Esophagus muscularis mucosa (tissue), 4 donors: Measurements from ENCODE around the gene LDB1.

Source experiments
- CTCF ChIP-seq, 3 experiments: fragments of 200-600 bp in 2 of 3; fragments of 450-650 bp in 1 of 3; sonication (generic) in 2 of 3; IDR thresholded peaks; one replicate each; pipeline ENCODE4 v1.5.1; 2017 to 2019; ENCODE audit warnings: antibody characterized with exemption in 3 of 3, mild to moderate bottlenecking in 2 of 3, moderate library complexity in 1 of 3
- EP300 ChIP-seq: sonication (generic); formaldehyde crosslinking; IDR thresholded peaks from one replicate; pipeline ENCODE4 v1.6.1; 2017; ENCODE audit warnings: antibody characterized with exemption
- POLR2AphosphoS5 ChIP-seq, 2 donors: sonication (generic); formaldehyde crosslinking; IDR thresholded peaks; one replicate each; pipeline ENCODE4 v1.6.1; 2017; ENCODE audit warnings: antibody characterized with exemption in 2 of 2

DNA sequence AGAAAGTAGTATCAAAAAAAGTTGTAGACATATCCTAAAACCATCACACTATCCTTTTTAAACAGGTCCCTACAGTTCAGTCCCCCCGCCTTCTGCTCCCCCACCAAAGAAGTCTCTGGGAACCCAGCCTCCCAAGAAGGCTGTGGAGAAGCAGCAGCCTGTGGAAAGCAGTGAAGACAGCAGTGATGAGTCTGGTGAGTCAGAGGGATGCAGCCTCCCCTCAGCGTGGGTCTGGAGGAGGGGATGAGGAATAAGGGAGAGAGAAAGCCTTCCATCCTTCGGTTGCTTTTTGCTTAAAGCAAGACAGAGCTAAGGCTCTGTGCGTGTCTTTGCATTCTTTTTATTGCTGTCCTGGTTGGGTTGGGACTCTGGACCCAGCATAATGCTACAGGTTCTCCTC is 39.7 kb upstream of the LDB1 start:
- TF ChIP-seq CTCF (IDR thresholded peaks at IDR 0.05), result no peak
- TF ChIP-seq EP300, result no peak
- TF ChIP-seq POLR2AphosphoS5 (IDR thresholded peaks at IDR 0.05), result no peak
